SK-N-SH (cell line): ENCODE data around the gene RPL10. TPM values are rescaled to one million over a fixed set of nuclear protein-coding genes. Genes with fewer than 3 reads are reported as not detected.

Experiments
- JUND ChIP-seq: IDR thresholded peaks from 2 replicates; pipeline ENCODE4 v1.4.0; 2012
- MEF2A ChIP-seq: IDR thresholded peaks from 2 replicates; pipeline ENCODE4 v1.4.0; 2012; ENCODE audit warnings: low read depth, borderline replicate concordance
- RCOR1 ChIP-seq: fragments of 150-350 bp; IDR thresholded peaks from 2 replicates; pipeline ENCODE4 v1.6.1; 2017; ENCODE audit warnings: antibody characterized with exemption, low read length
- polyA plus RNA-seq, 3 experiments: library from polyadenylated mRNA; depleted of rRNA; stranded (reverse); fragments of >200 nt; gene quantifications; 2 replicates each; pipeline ENCODE4 v1.2.3, GENCODE V29; 2012
- small RNA-seq, 7 experiments: library from RNA; depleted of rRNA; stranded (forward); fragments of <200 nt; gene quantifications; one replicate each; pipeline ENCODE3, GENCODE V24; 2012

Gene RPL10
- polyA plus RNA-seq, 1 of the 3 experiments (the other 2 are of a cell fraction), result 4,562 TPM

GRCh38 chrX:154450312-154450711, 52.1 kb downstream of the RPL10 start (continued):
- no peak for TF ChIP-seq RCOR1
- TF ChIP-seq JUND, result no peak
- TF ChIP-seq MEF2A, result no peak

Small RNA genes within 50 kb of the gene (small RNA-seq; reads per million reads assigned to genes)
- gene MIR6858 (0 reads per million in 7 experiments), gene SNORA70 (0 reads per million in 7 experiments)

Other genes starting within 250 kb of the RPL10 start
- gene OPN1MW, start 215.8 kb upstream of the RPL10 start, polyA plus RNA-seq (2012; rRNA removed), result not detected in 2 replicates
- gene OPN1MW2, start 178.6 kb upstream of the RPL10 start, polyA plus RNA-seq (2012; rRNA removed), result not detected in 2 replicates
- not detected in 2 replicates for gene OPN1MW3, start 140.8 kb upstream of the RPL10 start, polyA plus RNA-seq (2012; rRNA removed)
- gene TEX28, start 103.3 kb upstream of the RPL10 start, polyA plus RNA-seq (2012; rRNA removed), result not detected in 2 replicates
- 0.02 TPM in 1 of 2 replicates, not detected in the other for gene TKTL1, start 102.6 kb upstream of the RPL10 start, polyA plus RNA-seq (2012; rRNA removed)
- gene FLNA, start 23.7 kb upstream of the RPL10 start, polyA plus RNA-seq (2012; rRNA removed), result 364 and 550 TPM in 2 replicates
- gene EMD, start 19.1 kb upstream of the RPL10 start, polyA plus RNA-seq (2012; rRNA removed), result 40.4 and 68.0 TPM in 2 replicates
- 18.2 and 22.5 TPM in 2 replicates for gene DNASE1L1, start 10.9 kb downstream of the RPL10 start, polyA plus RNA-seq (2012; rRNA removed)
- 34.0 and 35.7 TPM in 2 replicates for gene TAFAZZIN, start 13.2 kb downstream of the RPL10 start, polyA plus RNA-seq (2012; rRNA removed)
- 92.2 and 102 TPM in 2 replicates for gene ATP6AP1, start 30.3 kb downstream of the RPL10 start, polyA plus RNA-seq (2012; rRNA removed)
- gene GDI1, start 38.8 kb downstream of the RPL10 start, polyA plus RNA-seq (2012; rRNA removed), result 403 and 408 TPM in 2 replicates
- gene FAM50A, start 45.8 kb downstream of the RPL10 start, polyA plus RNA-seq (2012; rRNA removed), result 86.0 and 97.0 TPM in 2 replicates
- gene PLXNA3, start 59.9 kb downstream of the RPL10 start, polyA plus RNA-seq (2012; rRNA removed), result 28.3 and 33.2 TPM in 2 replicates
- gene LAGE3, start 80.9 kb downstream of the RPL10 start, polyA plus RNA-seq (2012; rRNA removed), result 29.3 and 37.2 TPM in 2 replicates
- gene UBL4A, start 88.2 kb downstream of the RPL10 start, polyA plus RNA-seq (2012; rRNA removed), result 27.4 and 27.8 TPM in 2 replicates
- gene SLC10A3, start 92.3 kb downstream of the RPL10 start, polyA plus RNA-seq (2012; rRNA removed), result 28.4 and 29.7 TPM in 2 replicates
- 36.7 and 42.1 TPM in 2 replicates for gene FAM3A, start 117.9 kb downstream of the RPL10 start, polyA plus RNA-seq (2012; rRNA removed)
- gene G6PD, start 148.5 kb downstream of the RPL10 start, polyA plus RNA-seq (2012; rRNA removed), result 70.1 and 131 TPM in 2 replicates
- gene IKBKG, start 149.2 kb downstream of the RPL10 start, polyA plus RNA-seq (2012; rRNA removed), result 32.5 and 36.4 TPM in 2 replicates
- gene CTAG1A, start 186.8 kb downstream of the RPL10 start, polyA plus RNA-seq (2012; rRNA removed), result not detected in 2 replicates
- not detected in 2 replicates for gene CTAG1B, start 220.9 kb downstream of the RPL10 start, polyA plus RNA-seq (2012; rRNA removed)